Measurements from ENCODE around the gene BOC. TPM values are rescaled to one million over a fixed set of nuclear protein-coding genes. Genes with fewer than 3 reads are reported as not detected.

Gene BOC
- total and polyA plus RNA-seq, 2 of the 13 experiments (the other 11 are each of a cell fraction or from before 2014, with no cell fraction given), result 0.04 TPM; not detected in 1

DNA sequence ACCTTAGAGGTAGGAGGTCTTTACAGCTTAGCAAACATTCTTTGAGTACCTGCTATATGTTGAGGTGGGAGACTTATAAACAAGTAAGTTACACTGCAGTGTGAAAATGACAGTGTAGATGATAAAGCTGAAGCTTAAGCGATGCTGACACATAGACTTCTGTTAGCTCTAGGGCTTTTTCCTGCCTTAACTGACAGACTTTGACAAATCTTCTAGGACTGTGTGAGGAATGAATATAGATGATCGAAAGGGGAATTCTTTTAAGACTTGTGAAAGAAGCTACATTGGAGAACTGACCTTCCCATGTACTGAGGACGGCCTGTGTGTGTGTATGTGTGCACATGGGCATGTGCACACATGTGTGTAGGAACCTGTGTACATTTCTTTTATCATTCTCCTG lies 22.7 kb downstream of the BOC start:
- CTCF ChIA-PET (ENCODE audit: low intra/inter-chr PET ratio, low total read pairs), result no interaction called here
- no peak overlapping the region for H3K4me2 ChIP-seq (ENCODE audit: low read depth, low read length)
- no peaks in the 10 kb centered on the region for H3K79me2 ChIP-seq (ENCODE audit: insufficient read depth, low read length)
- POLR2A ChIA-PET, result no interaction called here
- no peak overlapping the region for H3K27ac ChIP-seq (ENCODE audit: extremely low read length, insufficient read depth, low read length)
- H4K20me1 ChIP-seq (ENCODE audit: insufficient read depth, low read length), result no peaks in the 10 kb centered on the region
- FAIRE-seq, result no peak
- ATAC-seq, result no peak
- H3K27me3 ChIP-seq (ENCODE audit: control insufficient read depth in 1 of 2, insufficient read depth in 2 of 2, low read length in 2 of 2), result peaks cover 0 to 19% of the 10 kb centered on the region in 2 experiments; a peak in 1 of 5 replicates
- in situ Hi-C loops (cut with HindIII; ENCODE audit: extremely low pct_ligation_motif_present, low pct_unique_long_range_greater_than_20kb) (no loop called here), intact Hi-C loops (cut with micrococcal nuclease; ENCODE audit: unreplicated experiment) (no loop called here)
- no peak for DNase-seq (ENCODE audit: low spot score)
- no peaks in the 10 kb centered on the region for H3K36me3 ChIP-seq (replicated peaks in 1 of 2; ENCODE audit: control insufficient read depth in 1 of 2, insufficient read depth in 2 of 2, low read length in 2 of 2)
- no peak overlapping the region for H3K9ac ChIP-seq (ENCODE audit: insufficient read depth, low read depth, low read length)
- no peak for TF ChIP-seq RBM22 (optimal IDR thresholded peaks at IDR 0.05; ENCODE audit: low read length)
- no peak for TF ChIP-seq ZNF451 (CRISPR knock-in tag; IDR thresholded peaks at IDR 0.05)
- no peak for TF ChIP-seq CBX1 (IDR thresholded peaks at IDR 0.05; ENCODE audit: low read depth)
- no peak for TF ChIP-seq PHB2 (IDR thresholded peaks at IDR 0.05; ENCODE audit: partially characterized antibody)
- H2AFZ ChIP-seq (ENCODE audit: low read length), result no peak overlapping the region
- H3K9me3 ChIP-seq (ENCODE audit: low read length), result no peaks in the 10 kb centered on the region
- no peaks in the 10 kb centered on the region for H3K4me1 ChIP-seq (ENCODE audit: insufficient read depth, low read length)
- no peak overlapping the region for H3K4me3 ChIP-seq (replicated peaks in 1 of 3; ENCODE audit: insufficient read depth in 1 of 3, low read depth in 2 of 3, low read length in 3 of 3)
- no TSS peak for BruUV-seq (replicated peaks)
- WGBS (ENCODE audit: low lambda C conversion rate), result 24% methylated on average over 3 of the region's 3 CpGs

DNA sequence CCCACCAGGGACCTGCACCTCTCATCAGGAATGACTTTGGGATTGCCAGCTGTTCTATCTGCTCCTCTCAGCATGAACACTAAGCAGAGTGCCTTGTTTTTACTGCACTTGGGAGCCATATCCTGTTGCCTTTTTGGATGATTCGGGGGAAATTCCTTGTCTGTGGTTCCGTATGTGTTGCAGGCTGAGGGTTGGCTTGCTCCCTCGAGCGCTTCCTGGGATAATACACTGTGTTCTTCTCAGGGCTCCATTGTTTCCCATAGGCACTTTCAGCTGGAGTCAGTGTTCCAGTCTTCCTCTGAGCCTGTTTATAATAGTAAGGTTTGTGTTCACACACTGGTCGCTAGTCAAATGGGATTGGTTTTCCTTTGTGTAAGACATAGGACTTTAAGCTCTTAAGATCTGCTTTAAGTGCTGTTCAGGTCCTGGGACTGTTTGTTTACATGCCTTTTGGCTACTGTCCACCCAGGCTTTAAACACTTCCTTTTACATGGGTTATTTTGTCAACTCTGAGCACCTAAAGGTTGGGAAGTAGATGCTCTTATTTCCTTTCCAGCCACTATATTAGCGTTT lies 23.4 kb downstream of the BOC start:
- Histone ChIP-seq H2AFZ (ENCODE audit: low read length) (no peak overlapping the region), H3K4me3 (replicated peaks in 1 of 3; ENCODE audit: insufficient read depth in 1 of 3, low read depth in 2 of 3, low read length in 3 of 3) (no peak overlapping the region), H3K36me3 (replicated peaks in 1 of 2; ENCODE audit: control insufficient read depth in 1 of 2, insufficient read depth in 2 of 2, low read length in 2 of 2) (no peaks in the 10 kb centered on the region), H3K27ac (ENCODE audit: extremely low read length, insufficient read depth, low read length) (no peak overlapping the region), H3K9me3 (ENCODE audit: low read length) (no peaks in the 10 kb centered on the region), H3K27me3 (ENCODE audit: control insufficient read depth in 1 of 2, insufficient read depth in 2 of 2, low read length in 2 of 2) (peaks cover 0 to 24% of the 10 kb centered on the region in 2 experiments; a peak in 3 of 5 replicates), H3K9ac (ENCODE audit: insufficient read depth, low read depth, low read length) (no peak overlapping the region), H3K4me2 (ENCODE audit: low read depth, low read length) (no peak overlapping the region), H3K79me2 (ENCODE audit: insufficient read depth, low read length) (no peaks in the 10 kb centered on the region), H4K20me1 (ENCODE audit: insufficient read depth, low read length) (no peaks in the 10 kb centered on the region), H3K4me1 (ENCODE audit: insufficient read depth, low read length) (no peaks in the 10 kb centered on the region)
- no peak for FAIRE-seq
- no peak for ATAC-seq
- ChIA-PET POLR2A (no interaction called here), CTCF (ENCODE audit: low intra/inter-chr PET ratio, low total read pairs) (no interaction called here)
- no peak for DNase-seq (ENCODE audit: low spot score)
- 38% methylated on average over 6 of the region's 6 CpGs for WGBS (ENCODE audit: low lambda C conversion rate)
- in situ Hi-C loops (cut with HindIII; ENCODE audit: extremely low pct_ligation_motif_present, low pct_unique_long_range_greater_than_20kb), result no loop called here
- intact Hi-C loops (cut with micrococcal nuclease; ENCODE audit: unreplicated experiment), result no loop called here
- no TSS peak for BruUV-seq (replicated peaks)
- TF ChIP-seq SMARCE1 (IDR thresholded peaks at IDR 0.05; ENCODE audit: borderline replicate concordance) (no peak), GPN1 (CRISPR knock-in tag; IDR thresholded peaks at IDR 0.05; ENCODE audit: borderline replicate concordance) (no peak), KMT2A (CRISPR knock-in tag; IDR thresholded peaks at IDR 0.05) (no peak), ZNF83 (CRISPR knock-in tag; IDR thresholded peaks at IDR 0.05; ENCODE audit: borderline replicate concordance) (no peak)
- TF ChIP-seq, protein P1, sequence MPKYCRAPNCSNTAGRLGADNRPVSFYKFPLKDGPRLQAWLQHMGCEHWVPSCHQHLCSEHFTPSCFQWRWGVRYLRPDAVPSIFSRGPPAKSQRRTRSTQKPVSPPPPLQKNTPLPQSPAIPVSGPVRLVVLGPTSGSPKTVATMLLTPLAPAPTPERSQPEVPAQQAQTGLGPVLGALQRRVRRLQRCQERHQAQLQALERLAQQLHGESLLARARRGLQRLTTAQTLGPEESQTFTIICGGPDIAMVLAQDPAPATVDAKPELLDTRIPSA (CRISPR knock-in tag; IDR thresholded peaks at IDR 0.05; ENCODE audit: borderline replicate concordance), result no peak
- TF ChIP-seq, protein P2, sequence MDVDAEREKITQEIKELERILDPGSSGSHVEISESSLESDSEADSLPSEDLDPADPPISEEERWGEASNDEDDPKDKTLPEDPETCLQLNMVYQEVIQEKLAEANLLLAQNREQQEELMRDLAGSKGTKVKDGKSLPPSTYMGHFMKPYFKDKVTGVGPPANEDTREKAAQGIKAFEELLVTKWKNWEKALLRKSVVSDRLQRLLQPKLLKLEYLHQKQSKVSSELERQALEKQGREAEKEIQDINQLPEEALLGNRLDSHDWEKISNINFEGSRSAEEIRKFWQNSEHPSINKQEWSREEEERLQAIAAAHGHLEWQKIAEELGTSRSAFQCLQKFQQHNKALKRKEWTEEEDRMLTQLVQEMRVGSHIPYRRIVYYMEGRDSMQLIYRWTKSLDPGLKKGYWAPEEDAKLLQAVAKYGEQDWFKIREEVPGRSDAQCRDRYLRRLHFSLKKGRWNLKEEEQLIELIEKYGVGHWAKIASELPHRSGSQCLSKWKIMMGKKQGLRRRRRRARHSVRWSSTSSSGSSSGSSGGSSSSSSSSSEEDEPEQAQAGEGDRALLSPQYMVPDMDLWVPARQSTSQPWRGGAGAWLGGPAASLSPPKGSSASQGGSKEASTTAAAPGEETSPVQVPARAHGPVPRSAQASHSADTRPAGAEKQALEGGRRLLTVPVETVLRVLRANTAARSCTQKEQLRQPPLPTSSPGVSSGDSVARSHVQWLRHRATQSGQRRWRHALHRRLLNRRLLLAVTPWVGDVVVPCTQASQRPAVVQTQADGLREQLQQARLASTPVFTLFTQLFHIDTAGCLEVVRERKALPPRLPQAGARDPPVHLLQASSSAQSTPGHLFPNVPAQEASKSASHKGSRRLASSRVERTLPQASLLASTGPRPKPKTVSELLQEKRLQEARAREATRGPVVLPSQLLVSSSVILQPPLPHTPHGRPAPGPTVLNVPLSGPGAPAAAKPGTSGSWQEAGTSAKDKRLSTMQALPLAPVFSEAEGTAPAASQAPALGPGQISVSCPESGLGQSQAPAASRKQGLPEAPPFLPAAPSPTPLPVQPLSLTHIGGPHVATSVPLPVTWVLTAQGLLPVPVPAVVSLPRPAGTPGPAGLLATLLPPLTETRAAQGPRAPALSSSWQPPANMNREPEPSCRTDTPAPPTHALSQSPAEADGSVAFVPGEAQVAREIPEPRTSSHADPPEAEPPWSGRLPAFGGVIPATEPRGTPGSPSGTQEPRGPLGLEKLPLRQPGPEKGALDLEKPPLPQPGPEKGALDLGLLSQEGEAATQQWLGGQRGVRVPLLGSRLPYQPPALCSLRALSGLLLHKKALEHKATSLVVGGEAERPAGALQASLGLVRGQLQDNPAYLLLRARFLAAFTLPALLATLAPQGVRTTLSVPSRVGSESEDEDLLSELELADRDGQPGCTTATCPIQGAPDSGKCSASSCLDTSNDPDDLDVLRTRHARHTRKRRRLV (CRISPR knock-in tag; IDR thresholded peaks at IDR 0.05), result no peak
- TF ChIP-seq, protein P3, sequence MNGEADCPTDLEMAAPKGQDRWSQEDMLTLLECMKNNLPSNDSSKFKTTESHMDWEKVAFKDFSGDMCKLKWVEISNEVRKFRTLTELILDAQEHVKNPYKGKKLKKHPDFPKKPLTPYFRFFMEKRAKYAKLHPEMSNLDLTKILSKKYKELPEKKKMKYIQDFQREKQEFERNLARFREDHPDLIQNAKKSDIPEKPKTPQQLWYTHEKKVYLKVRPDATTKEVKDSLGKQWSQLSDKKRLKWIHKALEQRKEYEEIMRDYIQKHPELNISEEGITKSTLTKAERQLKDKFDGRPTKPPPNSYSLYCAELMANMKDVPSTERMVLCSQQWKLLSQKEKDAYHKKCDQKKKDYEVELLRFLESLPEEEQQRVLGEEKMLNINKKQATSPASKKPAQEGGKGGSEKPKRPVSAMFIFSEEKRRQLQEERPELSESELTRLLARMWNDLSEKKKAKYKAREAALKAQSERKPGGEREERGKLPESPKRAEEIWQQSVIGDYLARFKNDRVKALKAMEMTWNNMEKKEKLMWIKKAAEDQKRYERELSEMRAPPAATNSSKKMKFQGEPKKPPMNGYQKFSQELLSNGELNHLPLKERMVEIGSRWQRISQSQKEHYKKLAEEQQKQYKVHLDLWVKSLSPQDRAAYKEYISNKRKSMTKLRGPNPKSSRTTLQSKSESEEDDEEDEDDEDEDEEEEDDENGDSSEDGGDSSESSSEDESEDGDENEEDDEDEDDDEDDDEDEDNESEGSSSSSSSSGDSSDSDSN (CRISPR knock-in tag; IDR thresholded peaks at IDR 0.05), result no peak

Data from HepG2 (cell line).